Measurements from ENCODE around the gene CDK6. TPM values are rescaled to one million over a fixed set of nuclear protein-coding genes. Genes with fewer than 3 reads are reported as not detected.
A peak's percentile ranks its signal among the peaks of the same experiment; 100 is the strongest.

CDK6 gene
- total and polyA plus RNA-seq, 10 of the 15 experiments (the other 5 are each of a cell fraction or from before 2014, with no cell fraction given) = 8.0 to 118 (median 45.8) TPM

GRCh38 chr7:92635538-92635937 lies 200.8 kb downstream of the CDK6 start:
- Histone ChIP-seq H3K9ac (ENCODE audit: control insufficient read depth, insufficient read depth, low read length) (peak overlapping the region; percentile 28; the same call in 1 of the 2 replicates), H2AFZ (ENCODE audit: control insufficient read depth, low read depth, low read length) (no peak overlapping the region), H3K9me3 (replicated peaks; ENCODE audit: control insufficient read depth, insufficient read depth, low read length) (no peaks in the 10 kb centered on the region), H3K27me3 (replicated peaks in 1 of 2; ENCODE audit: control insufficient read depth in 2 of 2, insufficient read depth in 2 of 2, low read length in 1 of 2) (no peaks in the 10 kb centered on the region), H3K4me1 (ENCODE audit: control insufficient read depth, insufficient read depth, low read length) (peaks cover 48% of the 10 kb centered on the region), H3K4me2 (ENCODE audit: control insufficient read depth, insufficient read depth) (peak overlapping the region; percentile 60), H3K36me3 (ENCODE audit: control insufficient read depth in 2 of 2, insufficient read depth in 2 of 2, low read length in 1 of 2) (peaks cover 0 to 2% of the 10 kb centered on the region in 2 experiments; a peak in 2 of 4 replicates), H4K20me1 (ENCODE audit: control insufficient read depth, insufficient read depth) (no peaks in the 10 kb centered on the region), H3K79me2 (ENCODE audit: control insufficient read depth, insufficient read depth, low read length) (peaks cover 5% of the 10 kb centered on the region), H3K27ac (ENCODE audit: control insufficient read depth, insufficient read depth) (peak overlapping the region; percentile 70), H3K4me3 (0 out of 2 replicates have a peak overlapping the region, but pooled peaks have one; percentile 30)
- ChIA-PET SMC1A (ENCODE audit: uncharacterized antibody, unreplicated experiment) (interaction anchor here (0.7 to 7.9 kb wide), 9 partner anchors 10 to 195 kb away, joined by 3 to 176 read pairs (median 4); no protein-coding TSS in a partner anchor), RAD21 (ENCODE audit: unreplicated experiment) (interaction anchor here (0.7 to 2.2 kb wide), 10 partner anchors 8 to 201 kb away, joined by 3 to 20 read pairs (median 3); partner anchors contain the start of gene CDK6), CTCF (interaction anchor here (0.9 to 2.1 kb wide), 5 partner anchors 10 to 66 kb away, joined by 3 to 8 read pairs (median 4); no protein-coding TSS in a partner anchor), POLR2A (interaction anchor here (0.8 to 1.1 kb wide), 3 partner anchors 11 to 15 kb away, joined by 3 to 5 read pairs (median 4); no protein-coding TSS in a partner anchor)
- in situ Hi-C loops (cut with MboI) = loop anchor here (10.0 kb wide), 1 partner anchor 179 kb away; no protein-coding TSS in a partner anchor
- ATAC-seq (no peak), DNase-seq (ENCODE audit: low read depth, low spot score) (no peak), FAIRE-seq (no peak)
- intact Hi-C loops (cut with micrococcal nuclease; ENCODE audit: unreplicated experiment) = loop anchor here (2.0 kb wide), 1 partner anchor 15 kb away; no protein-coding TSS in a partner anchor
- WGBS (ENCODE audit: insufficient coverage, insufficient replicate concordance, low lambda C conversion rate, missing lambda C conversion rate) = 1% methylated on average over 4 of the region's 4 CpGs
- BruUV-seq (replicated peaks) = no TSS peak
- TF ChIP-seq ZNF274 (IDR thresholded peaks at IDR 0.05; ENCODE audit: insufficient read depth, insufficient read length) (no peak), ZBTB40 (IDR thresholded peaks at IDR 0.05; ENCODE audit: borderline replicate concordance) (peak; percentile 53; the same call in 1 of the 2 replicates), ESRRA (IDR thresholded peaks at IDR 0.05; ENCODE audit: low read length) (no peak), WRNIP1 (IDR thresholded peaks at IDR 0.05; ENCODE audit: borderline replicate concordance, low read depth, low read length) (no peak), ZBTB4 (CRISPR knock-in tag; IDR thresholded peaks at IDR 0.05) (no peak), HSF1 (IDR thresholded peaks at IDR 0.05; ENCODE audit: low read depth, low read length) (no peak), ATF2 (IDR thresholded peaks at IDR 0.05; ENCODE audit: low read length) (no peak), BCL3 (IDR thresholded peaks at IDR 0.05; ENCODE audit: borderline replicate concordance, insufficient read depth, low read depth, low read length, poor library complexity, severe bottlenecking) (no peak), MTA3 (IDR thresholded peaks at IDR 0.05; ENCODE audit: borderline replicate concordance, low read length) (no peak)

Measured in GM12878 (cell line).